ENCODE measurements around the gene AGK. TPM values are rescaled to one million over a fixed set of nuclear protein-coding genes. Genes with fewer than 3 reads are reported as not detected.
A peak's percentile ranks its signal among the peaks of the same experiment; 100 is the strongest.

The AGK gene
- polyA plus RNA-seq, 2 of the 4 experiments (the other 2 are of a cell fraction) = 29.6 to 63.5 TPM

GRCh38 chr7:141584935-141585334 is 33.7 kb downstream of the AGK start:
- ATAC-seq (no peak), DNase-seq (ENCODE audit: low read depth in 1 of 2, low spot score in 1 of 2) (no peak), FAIRE-seq (no peak)
- Histone ChIP-seq H3K4me3 (no peak overlapping the region), H3K4me1 (peaks cover 38% of the 10 kb centered on the region), H3K4me2 (peak overlapping the region; percentile 65), H3K9me3 (no peaks in the 10 kb centered on the region), H3K27ac (peak overlapping the region; percentile 77 to 81)
- POLR2A ChIA-PET = interaction anchor here (1.2 kb wide), 1 partner anchor 34 kb away, joined by 4 read pairs; the partner anchor contains the start of gene AGK
- WGBS (ENCODE audit: missing lambda C conversion rate) = 84% methylated on average over 3 of the region's 3 CpGs
- TF ChIP-seq, protein P1, sequence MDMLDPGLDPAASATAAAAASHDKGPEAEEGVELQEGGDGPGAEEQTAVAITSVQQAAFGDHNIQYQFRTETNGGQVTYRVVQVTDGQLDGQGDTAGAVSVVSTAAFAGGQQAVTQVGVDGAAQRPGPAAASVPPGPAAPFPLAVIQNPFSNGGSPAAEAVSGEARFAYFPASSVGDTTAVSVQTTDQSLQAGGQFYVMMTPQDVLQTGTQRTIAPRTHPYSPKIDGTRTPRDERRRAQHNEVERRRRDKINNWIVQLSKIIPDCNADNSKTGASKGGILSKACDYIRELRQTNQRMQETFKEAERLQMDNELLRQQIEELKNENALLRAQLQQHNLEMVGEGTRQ (IDR thresholded peaks at IDR 0.05) = no peak
- TF ChIP-seq CBX8 (IDR thresholded peaks at IDR 0.05) (no peak), KDM5A (IDR thresholded peaks at IDR 0.05) (no peak), GATA3 (IDR thresholded peaks at IDR 0.05; ENCODE audit: borderline replicate concordance) (no peak), RCOR1 (IDR thresholded peaks at IDR 0.05; ENCODE audit: low read depth, low read length) (no peak), HDAC2 (IDR thresholded peaks at IDR 0.05) (no peak), RNF2 (IDR thresholded peaks at IDR 0.05; ENCODE audit: borderline replicate concordance, low read depth) (no peak), MAFK (IDR thresholded peaks at IDR 0.05; ENCODE audit: partially characterized antibody) (no peak), CBX2 (IDR thresholded peaks at IDR 0.05; ENCODE audit: borderline replicate concordance, low read depth) (no peak), KDM1A (IDR thresholded peaks at IDR 0.05; ENCODE audit: low read depth) (no peak), PBX3 (IDR thresholded peaks at IDR 0.05) (no peak)
- TF ChIP-seq, protein P2, sequence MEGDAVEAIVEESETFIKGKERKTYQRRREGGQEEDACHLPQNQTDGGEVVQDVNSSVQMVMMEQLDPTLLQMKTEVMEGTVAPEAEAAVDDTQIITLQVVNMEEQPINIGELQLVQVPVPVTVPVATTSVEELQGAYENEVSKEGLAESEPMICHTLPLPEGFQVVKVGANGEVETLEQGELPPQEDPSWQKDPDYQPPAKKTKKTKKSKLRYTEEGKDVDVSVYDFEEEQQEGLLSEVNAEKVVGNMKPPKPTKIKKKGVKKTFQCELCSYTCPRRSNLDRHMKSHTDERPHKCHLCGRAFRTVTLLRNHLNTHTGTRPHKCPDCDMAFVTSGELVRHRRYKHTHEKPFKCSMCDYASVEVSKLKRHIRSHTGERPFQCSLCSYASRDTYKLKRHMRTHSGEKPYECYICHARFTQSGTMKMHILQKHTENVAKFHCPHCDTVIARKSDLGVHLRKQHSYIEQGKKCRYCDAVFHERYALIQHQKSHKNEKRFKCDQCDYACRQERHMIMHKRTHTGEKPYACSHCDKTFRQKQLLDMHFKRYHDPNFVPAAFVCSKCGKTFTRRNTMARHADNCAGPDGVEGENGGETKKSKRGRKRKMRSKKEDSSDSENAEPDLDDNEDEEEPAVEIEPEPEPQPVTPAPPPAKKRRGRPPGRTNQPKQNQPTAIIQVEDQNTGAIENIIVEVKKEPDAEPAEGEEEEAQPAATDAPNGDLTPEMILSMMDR (IDR thresholded peaks at IDR 0.05) = no peak
- CTCF ChIA-PET = interaction anchor here (1.2 kb wide), 1 partner anchor 52 kb away, joined by 3 read pairs; no protein-coding TSS in a partner anchor

- ATAC-seq = peak; percentile 84 to 90
- CTCF ChIA-PET = interaction anchor here (1.2 kb wide), 1 partner anchor 53 kb away, joined by 3 read pairs; no protein-coding TSS in a partner anchor
- Histone ChIP-seq H3K9me3 (no peaks in the 10 kb centered on the region), H3K27ac (peak overlapping the region; percentile 77 to 81), H3K4me2 (peak overlapping the region; percentile 65), H3K4me1 (peaks cover 47% of the 10 kb centered on the region), H3K4me3 (peak overlapping the region; percentile 1; the same call in 1 of the 3 replicates)
- POLR2A ChIA-PET = interaction anchor here (1.2 kb wide), 1 partner anchor 34 kb away, joined by 4 read pairs; the partner anchor contains the start of gene AGK
- peak; percentile 41 to 70 for DNase-seq (ENCODE audit: low read depth in 1 of 2, low spot score in 1 of 2)
- TF ChIP-seq REST (IDR thresholded peaks at IDR 0.05) (no peak), MAX (IDR thresholded peaks at IDR 0.05) (peak; percentile 57), PBX3 (IDR thresholded peaks at IDR 0.05) (0 out of 2 replicates have a peak, but pooled peaks have one; percentile 16), TFCP2L1 (CRISPR knock-in tag; IDR thresholded peaks at IDR 0.05) (no peak), TP53 (CRISPR knock-in tag; IDR thresholded peaks at IDR 0.05) (no peak), HOXB13 (CRISPR knock-in tag; IDR thresholded peaks at IDR 0.05; ENCODE audit: low read depth) (no peak), ESRRA (IDR thresholded peaks at IDR 0.05; ENCODE audit: borderline replicate concordance, low read length) (no peak), ZNF302 (CRISPR knock-in tag; IDR thresholded peaks at IDR 0.05) (no peak), CBX2 (IDR thresholded peaks at IDR 0.05; ENCODE audit: borderline replicate concordance, low read depth) (no peak), GATA3 (IDR thresholded peaks at IDR 0.05; ENCODE audit: borderline replicate concordance) (peak; percentile 43; the same call in 1 of the 2 replicates), FOSL2 (IDR thresholded peaks at IDR 0.05) (peak; percentile 21; the same call in 1 of the 2 replicates), FOSL2 (CRISPR knock-in tag; IDR thresholded peaks at IDR 0.05) (peak; percentile 36), JUNB (IDR thresholded peaks at IDR 0.05) (peak; percentile 36; the same call in 1 of the 2 replicates), MAZ (IDR thresholded peaks at IDR 0.05; ENCODE audit: borderline replicate concordance, low read depth, low read length) (no peak), CEBPB (IDR thresholded peaks at IDR 0.05) (peak in 1 of 2 experiments; percentile 10; a peak in 1 of 4 replicates), HDAC2 (IDR thresholded peaks at IDR 0.05) (no peak), MAFK (IDR thresholded peaks at IDR 0.05; ENCODE audit: partially characterized antibody) (peak; percentile 12), RAD21 (conservative IDR thresholded peaks at IDR 0.05 in 1 of 2, IDR thresholded peaks at IDR 0.05 in 1 of 2) (0 out of 5 replicates have a peak, but pooled peaks of 1 of the 2 experiments have one; percentile 1)
- under 1% methylated on average over 6 of the region's 6 CpGs for WGBS (ENCODE audit: missing lambda C conversion rate)
- FAIRE-seq = no peak
Observed at GRCh38 chr7:141585592-141586510, 34.6 kb downstream of the AGK start.

All from A549 (cell line).